ENCODE data around the gene GALNTL6.

GALNTL6 gene

GRCh38 chr4:172125443-172125842 lies 312.2 kb downstream of the GALNTL6 start:
- DNase-seq (ENCODE audit: low read depth), result no peak

- no peak for DNase-seq (ENCODE audit: low read depth)
Measured at GRCh38 chr4:172127168-172127567, 314.0 kb downstream of the GALNTL6 start.

- DNase-seq (ENCODE audit: low read depth), result no peak
Measured at GRCh38 chr4:172129593-172129992, 316.4 kb downstream of the GALNTL6 start.

- DNase-seq (ENCODE audit: low read depth), result no peak
Measured at GRCh38 chr4:172134521-172134920, 321.3 kb downstream of the GALNTL6 start.

GRCh38 chr4:172141025-172141424 lies 327.8 kb downstream of the GALNTL6 start:
- no peak for DNase-seq (ENCODE audit: low read depth)

- DNase-seq (ENCODE audit: low read depth), result no peak
Measured at GRCh38 chr4:172142281-172142741, 329.1 kb downstream of the GALNTL6 start.

- DNase-seq (ENCODE audit: low read depth), result no peak
Measured at GRCh38 chr4:172143605-172144314, 330.6 kb downstream of the GALNTL6 start.

GRCh38 chr4:172147687-172148086 lies 334.5 kb downstream of the GALNTL6 start:
- DNase-seq (ENCODE audit: low read depth), result no peak

GRCh38 chr4:172149329-172149728 lies 336.1 kb downstream of the GALNTL6 start:
- no peak for DNase-seq (ENCODE audit: low read depth)

GRCh38 chr4:172152284-172152683 lies 339.1 kb downstream of the GALNTL6 start:
- DNase-seq (ENCODE audit: low read depth), result no peak

- DNase-seq (ENCODE audit: low read depth), result no peak
Measured at GRCh38 chr4:172153719-172154118, 340.5 kb downstream of the GALNTL6 start.

GRCh38 chr4:172155838-172156345 lies 342.7 kb downstream of the GALNTL6 start:
- no peak for DNase-seq (ENCODE audit: low read depth)

- no peak for DNase-seq (ENCODE audit: low read depth)
Measured at GRCh38 chr4:172157946-172158345, 344.7 kb downstream of the GALNTL6 start.

- no peak for DNase-seq (ENCODE audit: low read depth)
Measured at GRCh38 chr4:172163215-172163614, 350.0 kb downstream of the GALNTL6 start.

GRCh38 chr4:172168888-172169287 lies 355.7 kb downstream of the GALNTL6 start:
- no peak for DNase-seq (ENCODE audit: low read depth)

GRCh38 chr4:172169871-172170270 lies 356.7 kb downstream of the GALNTL6 start:
- DNase-seq (ENCODE audit: low read depth), result no peak

- DNase-seq (ENCODE audit: low read depth), result no peak
Measured at GRCh38 chr4:172173206-172173605, 360.0 kb downstream of the GALNTL6 start.

- no peak for DNase-seq (ENCODE audit: low read depth)
Measured at GRCh38 chr4:172177382-172177781, 364.2 kb downstream of the GALNTL6 start.

GRCh38 chr4:172188248-172188988 lies 375.2 kb downstream of the GALNTL6 start:
- no peak for DNase-seq (ENCODE audit: low read depth)

- no peak for DNase-seq (ENCODE audit: low read depth)
Measured at GRCh38 chr4:172202480-172203076, 389.4 kb downstream of the GALNTL6 start.

GRCh38 chr4:172207258-172207657 lies 394.1 kb downstream of the GALNTL6 start:
- DNase-seq (ENCODE audit: low read depth), result no peak

- no peak for DNase-seq (ENCODE audit: low read depth)
Measured at GRCh38 chr4:172207886-172208285, 394.7 kb downstream of the GALNTL6 start.

- no peak for DNase-seq (ENCODE audit: low read depth)
Measured at GRCh38 chr4:172220679-172221078, 407.5 kb downstream of the GALNTL6 start.
